DND-41 (cell line): ENCODE measurements around the gene DOCK4.

ENCODE experiments used
- ATAC-seq: fragments of 200-7000 bp; cut with Tn5 transposase; 3 replicates; pipeline ENCODE4 v1.9.1; 2021; ENCODE audit warnings: low read depth; ENCODE audit not compliant: insufficient read depth
- DNase-seq: peaks from one replicate; pipeline ENCODE4 v3.0.0-alpha.2; 2020
- H2AFZ ChIP-seq: 2 replicates; pipeline ENCODE4 v1.6.0; 2012; ENCODE audit warnings: low read depth, low read length
- H3K27ac ChIP-seq: 2 replicates; pipeline ENCODE4 v1.5.1; 2012; ENCODE audit warnings: low read length, inconsistent platforms
- H3K27me3 ChIP-seq: fragments of 200-600 bp; sonication (generic); 2 replicates; pipeline ENCODE4 v1.6.0; 2012; ENCODE audit warnings: low read length, mild to moderate bottlenecking, inconsistent platforms; ENCODE audit not compliant: insufficient read depth, poor library complexity
- H3K36me3 ChIP-seq: 2 replicates; pipeline ENCODE4 v1.5.1; 2012; ENCODE audit warnings: low read length, inconsistent platforms; ENCODE audit not compliant: insufficient read depth
- H3K4me1 ChIP-seq: 2 replicates; pipeline ENCODE4 v1.5.1; 2012; ENCODE audit warnings: mild to moderate bottlenecking, low read length; ENCODE audit not compliant: insufficient read depth
- H3K4me2 ChIP-seq: 2 replicates; pipeline ENCODE4 v1.6.0; 2012; ENCODE audit warnings: mild to moderate bottlenecking, moderate library complexity, low read length, inconsistent platforms; ENCODE audit not compliant: insufficient read depth
- H3K4me3 ChIP-seq, 2 experiments: fragments of 200-600 bp in 1 of 2; shearing (Covaris generic) in 1 of 2; 2 replicates each; pipeline ENCODE4 v1.5.1; 2012 to 2016; ENCODE audit warnings: inconsistent platforms in 2 of 2, low read length in 2 of 2, mild to moderate bottlenecking in 2 of 2, low read depth in 1 of 2, moderate library complexity in 1 of 2
- H3K79me2 ChIP-seq: 2 replicates; pipeline ENCODE4 v1.6.0; 2012; ENCODE audit warnings: low read length, inconsistent platforms; ENCODE audit not compliant: insufficient read depth
- H3K9ac ChIP-seq: 2 replicates; pipeline ENCODE4 v1.6.0; 2012; ENCODE audit warnings: low read depth, mild to moderate bottlenecking, inconsistent platforms, low read length, moderate library complexity
- H3K9me3 ChIP-seq: 2 replicates; pipeline ENCODE4 v1.5.1; 2012; ENCODE audit warnings: low read length, moderate library complexity, mild to moderate bottlenecking, inconsistent platforms; ENCODE audit not compliant: insufficient read depth, severe bottlenecking
- H4K20me1 ChIP-seq: 2 replicates; pipeline ENCODE4 v1.6.0; 2012; ENCODE audit warnings: low read length; ENCODE audit not compliant: insufficient read depth
- EZH2 ChIP-seq: IDR thresholded peaks from 3 replicates; pipeline ENCODE4 v1.6.1; 2012; ENCODE audit warnings: borderline replicate concordance, low read depth, mild to moderate bottlenecking, moderate library complexity, low read length, inconsistent platforms; ENCODE audit not compliant: severe bottlenecking
- TF ChIP-seq, protein P1 (sequence below): IDR thresholded peaks from 2 replicates; pipeline ENCODE4 v1.5.1; 2012; ENCODE audit warnings: borderline replicate concordance, low read length, moderate library complexity, mild to moderate bottlenecking; ENCODE audit not compliant: poor library complexity, severe bottlenecking; ENCODE audit errors: extremely low read depth

Gene DOCK4

DNA sequence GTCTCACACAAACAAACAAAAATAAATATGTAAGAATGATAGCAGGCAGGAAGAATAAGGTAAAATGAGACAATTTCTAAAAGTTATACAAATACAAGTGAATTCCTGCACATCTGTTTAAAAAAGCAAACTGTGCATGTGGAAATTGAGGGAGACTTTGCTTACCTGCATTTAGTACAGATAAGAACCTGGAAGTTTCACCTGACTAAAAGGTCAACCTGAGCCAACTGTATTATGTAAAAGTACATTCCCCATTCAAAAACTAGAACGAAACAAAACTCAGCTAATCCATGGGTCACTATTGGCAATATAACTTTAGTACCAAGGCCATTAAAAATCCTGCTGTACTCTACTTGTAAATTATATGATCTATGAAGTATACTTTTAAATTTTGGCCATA is 127.1 kb downstream of the DOCK4 start:
- Histone ChIP-seq H2AFZ (no peak overlapping the region), H3K4me1 (peaks cover 24% of the 10 kb centered on the region), H4K20me1 (no peaks in the 10 kb centered on the region), H3K4me3 (no peak overlapping the region), H3K4me2 (no peak overlapping the region), H3K79me2 (no peaks in the 10 kb centered on the region), H3K9ac (no peak overlapping the region), H3K36me3 (no peaks in the 10 kb centered on the region), H3K9me3 (peaks cover 7% of the 10 kb centered on the region), H3K27ac (no peak overlapping the region), H3K27me3 (no peaks in the 10 kb centered on the region)
- DNase-seq (no peak), ATAC-seq (no peak)
- TF ChIP-seq, protein P1, sequence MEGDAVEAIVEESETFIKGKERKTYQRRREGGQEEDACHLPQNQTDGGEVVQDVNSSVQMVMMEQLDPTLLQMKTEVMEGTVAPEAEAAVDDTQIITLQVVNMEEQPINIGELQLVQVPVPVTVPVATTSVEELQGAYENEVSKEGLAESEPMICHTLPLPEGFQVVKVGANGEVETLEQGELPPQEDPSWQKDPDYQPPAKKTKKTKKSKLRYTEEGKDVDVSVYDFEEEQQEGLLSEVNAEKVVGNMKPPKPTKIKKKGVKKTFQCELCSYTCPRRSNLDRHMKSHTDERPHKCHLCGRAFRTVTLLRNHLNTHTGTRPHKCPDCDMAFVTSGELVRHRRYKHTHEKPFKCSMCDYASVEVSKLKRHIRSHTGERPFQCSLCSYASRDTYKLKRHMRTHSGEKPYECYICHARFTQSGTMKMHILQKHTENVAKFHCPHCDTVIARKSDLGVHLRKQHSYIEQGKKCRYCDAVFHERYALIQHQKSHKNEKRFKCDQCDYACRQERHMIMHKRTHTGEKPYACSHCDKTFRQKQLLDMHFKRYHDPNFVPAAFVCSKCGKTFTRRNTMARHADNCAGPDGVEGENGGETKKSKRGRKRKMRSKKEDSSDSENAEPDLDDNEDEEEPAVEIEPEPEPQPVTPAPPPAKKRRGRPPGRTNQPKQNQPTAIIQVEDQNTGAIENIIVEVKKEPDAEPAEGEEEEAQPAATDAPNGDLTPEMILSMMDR: no peak
- no peak for TF ChIP-seq EZH2

DNA sequence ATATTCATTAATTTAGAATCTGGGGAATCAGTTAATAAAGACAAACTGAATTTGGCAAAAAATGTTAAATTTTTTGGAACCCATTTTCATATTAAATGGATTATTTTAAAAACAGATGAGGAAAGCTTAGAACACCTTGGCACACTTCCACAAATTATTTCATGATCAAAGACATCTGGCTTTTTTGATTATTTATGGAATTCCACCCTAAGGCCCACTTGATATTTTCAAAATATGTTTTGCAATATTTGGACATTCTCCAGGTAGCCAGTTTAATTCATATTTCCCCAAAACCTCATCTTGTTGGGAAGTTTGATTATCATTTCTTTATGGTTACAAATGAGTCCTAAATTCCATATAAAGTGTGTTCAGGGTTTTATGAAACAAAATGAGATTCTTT is 129.9 kb downstream of the DOCK4 start:
- no peaks in the 10 kb centered on the region for H3K27me3 ChIP-seq
- H3K79me2 ChIP-seq: no peaks in the 10 kb centered on the region
- no peak for ATAC-seq
- H3K4me1 ChIP-seq: peaks cover 22% of the 10 kb centered on the region
- H4K20me1 ChIP-seq: no peaks in the 10 kb centered on the region
- no peak for DNase-seq
- H3K27ac ChIP-seq: no peak overlapping the region
- H3K36me3 ChIP-seq: no peaks in the 10 kb centered on the region
- no peak overlapping the region for H3K9ac ChIP-seq
- no peak overlapping the region for H2AFZ ChIP-seq
- H3K4me3 ChIP-seq: no peak overlapping the region
- no peak overlapping the region for H3K4me2 ChIP-seq
- TF ChIP-seq EZH2: no peak
- peaks cover 7% of the 10 kb centered on the region for H3K9me3 ChIP-seq

- Histone ChIP-seq H3K4me2 (no peak overlapping the region), H2AFZ (no peak overlapping the region), H3K4me3 (no peak overlapping the region), H3K27ac (no peak overlapping the region), H4K20me1 (no peaks in the 10 kb centered on the region), H3K36me3 (no peaks in the 10 kb centered on the region), H3K4me1 (peaks cover 9% of the 10 kb centered on the region), H3K9me3 (peaks cover 7% of the 10 kb centered on the region), H3K79me2 (no peaks in the 10 kb centered on the region), H3K9ac (no peak overlapping the region), H3K27me3 (no peaks in the 10 kb centered on the region)
- ATAC-seq (no peak), DNase-seq (no peak)
- no peak for TF ChIP-seq EZH2
- TF ChIP-seq, protein P1: no peak
These were observed 131.7 kb downstream of the DOCK4 start for GRCh38 chr7:112074464-112074863.

DNA sequence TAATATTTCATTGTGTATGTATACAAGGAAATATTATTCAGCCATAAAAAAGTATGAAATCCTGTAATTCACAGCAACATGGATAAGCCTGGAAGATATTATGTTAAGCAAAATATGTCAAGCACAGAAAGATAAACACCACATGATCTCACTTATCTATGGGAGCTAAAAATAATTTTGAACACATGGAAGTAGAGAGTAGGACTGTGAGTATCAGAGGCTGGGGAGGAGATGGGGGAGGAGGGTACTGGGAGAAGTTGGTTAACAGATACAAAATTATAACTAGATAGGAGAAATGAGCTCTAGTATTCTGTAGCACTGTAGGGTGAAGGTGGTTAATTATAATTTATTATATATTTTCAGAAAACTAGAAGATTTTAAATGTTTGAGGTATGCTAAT is 132.7 kb downstream of the DOCK4 start:
- H3K4me1 ChIP-seq: peaks cover 9% of the 10 kb centered on the region
- H3K36me3 ChIP-seq: no peaks in the 10 kb centered on the region
- H2AFZ ChIP-seq: no peak overlapping the region
- H3K79me2 ChIP-seq: no peaks in the 10 kb centered on the region
- DNase-seq (no peak), ATAC-seq (no peak)
- H3K9ac ChIP-seq: no peak overlapping the region
- H3K4me2 ChIP-seq: no peak overlapping the region
- H3K9me3 ChIP-seq: peaks cover 7% of the 10 kb centered on the region
- no peak overlapping the region for H3K27ac ChIP-seq
- no peak for TF ChIP-seq EZH2
- TF ChIP-seq, protein P1: no peak
- H3K4me3 ChIP-seq: no peak overlapping the region
- no peaks in the 10 kb centered on the region for H4K20me1 ChIP-seq
- H3K27me3 ChIP-seq: no peaks in the 10 kb centered on the region
